AG08396 (cell line): ENCODE data around the gene ABCC3.

ENCODE experiments used
- DNase-seq: peaks from one replicate; pipeline ENCODE4 v3.0.0; 2012; ENCODE audit warnings: low spot score, mixed read lengths

ABCC3 gene, protein sequence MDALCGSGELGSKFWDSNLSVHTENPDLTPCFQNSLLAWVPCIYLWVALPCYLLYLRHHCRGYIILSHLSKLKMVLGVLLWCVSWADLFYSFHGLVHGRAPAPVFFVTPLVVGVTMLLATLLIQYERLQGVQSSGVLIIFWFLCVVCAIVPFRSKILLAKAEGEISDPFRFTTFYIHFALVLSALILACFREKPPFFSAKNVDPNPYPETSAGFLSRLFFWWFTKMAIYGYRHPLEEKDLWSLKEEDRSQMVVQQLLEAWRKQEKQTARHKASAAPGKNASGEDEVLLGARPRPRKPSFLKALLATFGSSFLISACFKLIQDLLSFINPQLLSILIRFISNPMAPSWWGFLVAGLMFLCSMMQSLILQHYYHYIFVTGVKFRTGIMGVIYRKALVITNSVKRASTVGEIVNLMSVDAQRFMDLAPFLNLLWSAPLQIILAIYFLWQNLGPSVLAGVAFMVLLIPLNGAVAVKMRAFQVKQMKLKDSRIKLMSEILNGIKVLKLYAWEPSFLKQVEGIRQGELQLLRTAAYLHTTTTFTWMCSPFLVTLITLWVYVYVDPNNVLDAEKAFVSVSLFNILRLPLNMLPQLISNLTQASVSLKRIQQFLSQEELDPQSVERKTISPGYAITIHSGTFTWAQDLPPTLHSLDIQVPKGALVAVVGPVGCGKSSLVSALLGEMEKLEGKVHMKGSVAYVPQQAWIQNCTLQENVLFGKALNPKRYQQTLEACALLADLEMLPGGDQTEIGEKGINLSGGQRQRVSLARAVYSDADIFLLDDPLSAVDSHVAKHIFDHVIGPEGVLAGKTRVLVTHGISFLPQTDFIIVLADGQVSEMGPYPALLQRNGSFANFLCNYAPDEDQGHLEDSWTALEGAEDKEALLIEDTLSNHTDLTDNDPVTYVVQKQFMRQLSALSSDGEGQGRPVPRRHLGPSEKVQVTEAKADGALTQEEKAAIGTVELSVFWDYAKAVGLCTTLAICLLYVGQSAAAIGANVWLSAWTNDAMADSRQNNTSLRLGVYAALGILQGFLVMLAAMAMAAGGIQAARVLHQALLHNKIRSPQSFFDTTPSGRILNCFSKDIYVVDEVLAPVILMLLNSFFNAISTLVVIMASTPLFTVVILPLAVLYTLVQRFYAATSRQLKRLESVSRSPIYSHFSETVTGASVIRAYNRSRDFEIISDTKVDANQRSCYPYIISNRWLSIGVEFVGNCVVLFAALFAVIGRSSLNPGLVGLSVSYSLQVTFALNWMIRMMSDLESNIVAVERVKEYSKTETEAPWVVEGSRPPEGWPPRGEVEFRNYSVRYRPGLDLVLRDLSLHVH (N-terminal part only)

DNA sequence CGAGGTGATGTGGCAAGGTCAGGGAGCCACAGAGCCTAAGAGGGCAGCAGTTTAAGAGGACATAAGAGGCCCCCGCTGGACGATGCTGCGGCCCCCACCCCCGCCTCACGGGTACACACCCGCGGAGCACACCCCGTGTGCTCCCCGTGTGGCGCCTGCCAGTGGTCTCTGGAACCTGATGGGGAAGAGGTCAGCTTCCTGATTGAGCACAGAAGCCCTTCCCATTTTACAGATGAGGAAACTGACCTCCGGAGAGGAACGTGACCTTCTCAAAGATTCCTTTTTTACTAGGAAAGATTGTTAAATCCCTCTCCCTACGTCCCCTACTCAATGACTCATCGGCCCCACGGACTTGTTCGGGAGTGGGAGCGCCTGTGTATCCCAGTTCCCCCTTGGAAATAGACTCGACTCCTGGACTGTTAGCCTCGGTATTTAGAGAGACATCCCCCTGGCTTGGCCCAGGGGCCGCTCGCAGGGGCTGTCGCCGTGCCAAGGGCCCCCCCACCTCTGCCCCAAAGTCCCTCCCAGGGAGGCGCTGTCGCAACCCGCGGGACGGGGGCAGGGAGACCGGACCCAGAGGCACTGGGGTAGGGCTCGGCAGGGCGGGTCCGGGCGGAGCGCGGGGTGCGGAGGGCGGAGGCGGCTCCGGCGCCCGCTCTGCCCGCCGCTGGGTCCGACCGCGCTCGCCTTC is at the start of gene ABCC3:
ABCC3 (plus strand) TSS at position 658 of the 691 bp plus-strand sequence. CDS start 56 bp downstream, outside the sequence.
- peak; percentile 87 for DNase-seq

DNA sequence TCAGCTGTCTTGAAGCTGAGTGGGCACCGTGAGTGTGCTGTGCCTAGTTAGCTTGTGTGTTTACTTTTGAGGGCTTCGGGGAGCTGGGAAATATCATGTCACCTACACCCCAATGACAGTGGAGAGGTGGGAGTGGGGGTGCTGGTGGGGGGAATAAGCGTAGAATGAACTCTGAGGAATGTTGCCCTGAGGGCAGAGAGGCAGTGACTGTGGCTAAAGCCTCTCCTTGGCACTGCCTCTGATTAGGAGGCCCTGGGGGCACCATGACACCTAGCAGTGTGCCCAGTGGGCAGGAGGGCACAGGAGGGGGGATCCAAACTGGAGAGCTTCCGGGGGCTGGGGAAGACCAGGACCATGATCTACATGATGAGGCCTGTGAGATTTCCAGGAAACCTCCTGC is 49.3 kb upstream of the ABCC3 start:
- DNase-seq, result no peak

DNA sequence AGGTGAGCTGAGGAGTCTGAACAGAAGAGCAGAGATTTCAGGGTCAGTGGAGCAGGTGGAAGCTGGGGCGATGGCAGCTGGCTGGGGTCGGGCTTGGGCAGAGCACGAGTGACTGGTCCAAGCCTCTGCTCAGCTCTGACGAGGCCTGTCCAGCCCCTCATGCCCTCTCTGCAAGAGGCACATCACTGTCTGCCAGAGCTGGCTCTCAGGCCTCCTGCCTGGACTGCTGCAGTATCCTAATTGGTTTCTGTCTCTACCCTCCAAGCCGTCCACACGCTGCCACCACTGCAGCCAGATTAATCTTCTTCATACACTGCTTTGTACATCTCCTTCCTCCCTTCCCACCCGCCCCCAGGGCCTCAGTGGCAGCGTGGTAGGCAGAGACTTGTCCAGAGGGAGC is 48.8 kb upstream of the ABCC3 start:
- DNase-seq, result no peak

DNA sequence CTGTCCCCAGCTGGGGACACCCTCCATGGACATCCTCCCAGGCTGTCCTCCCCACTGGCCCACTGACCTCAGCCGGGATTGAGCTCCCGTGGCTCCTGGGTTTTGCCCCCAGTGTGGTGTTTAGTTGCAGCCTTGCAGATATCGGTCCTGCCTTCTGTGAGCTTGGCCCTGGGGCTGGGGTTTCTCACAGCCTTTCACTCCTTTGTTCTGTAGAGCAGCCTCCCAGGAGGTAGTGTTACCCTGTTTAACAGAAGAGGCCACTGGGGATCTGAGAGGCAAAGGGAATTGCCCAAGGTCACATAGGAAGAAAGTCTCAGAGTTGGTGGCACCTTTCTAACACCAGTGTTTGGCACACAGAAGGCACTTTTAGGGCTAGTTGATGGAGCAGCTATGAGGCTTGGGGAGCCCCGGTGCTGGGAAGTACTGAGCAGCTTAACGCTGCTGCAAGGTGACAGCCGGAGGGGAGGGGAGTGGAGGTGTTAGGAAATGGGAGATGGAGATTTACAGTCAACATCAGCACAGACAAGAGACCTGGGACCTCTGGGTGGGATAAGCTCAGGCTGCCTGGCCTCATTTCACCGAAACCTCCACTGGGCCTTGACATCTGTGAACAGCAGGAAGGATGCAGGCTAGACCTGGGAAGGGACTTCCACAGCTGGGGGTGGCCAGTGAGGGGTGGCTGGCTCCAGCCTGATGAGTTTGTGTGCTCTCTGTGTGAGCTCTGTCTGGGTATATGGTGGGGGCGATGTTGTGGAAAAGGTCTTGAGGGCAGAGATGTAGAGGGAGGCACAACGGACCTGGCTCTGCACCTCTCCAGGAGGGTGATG is 48.0 kb upstream of the ABCC3 start:
- DNase-seq, result no peak

DNA sequence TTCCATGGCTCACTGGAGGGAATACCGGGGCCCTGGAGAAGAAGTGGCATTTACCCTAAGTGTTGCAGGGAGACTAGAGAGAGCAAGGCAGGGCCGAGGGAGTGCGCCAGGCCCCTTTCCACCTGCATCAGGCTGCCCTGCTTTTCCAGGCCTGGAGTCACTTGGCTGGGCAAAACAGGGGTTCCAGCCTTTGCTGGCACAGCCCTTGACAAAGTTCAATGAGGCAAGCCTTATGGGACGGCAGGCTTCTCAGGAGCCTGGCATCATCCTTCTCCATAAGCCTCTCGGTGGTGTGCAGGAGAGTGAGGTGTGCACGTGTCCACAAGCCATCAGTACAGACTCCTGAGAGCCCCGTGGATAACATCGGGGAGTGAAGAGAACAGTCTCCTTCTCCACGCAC is 47.1 kb upstream of the ABCC3 start:
- DNase-seq, result no peak

DNA sequence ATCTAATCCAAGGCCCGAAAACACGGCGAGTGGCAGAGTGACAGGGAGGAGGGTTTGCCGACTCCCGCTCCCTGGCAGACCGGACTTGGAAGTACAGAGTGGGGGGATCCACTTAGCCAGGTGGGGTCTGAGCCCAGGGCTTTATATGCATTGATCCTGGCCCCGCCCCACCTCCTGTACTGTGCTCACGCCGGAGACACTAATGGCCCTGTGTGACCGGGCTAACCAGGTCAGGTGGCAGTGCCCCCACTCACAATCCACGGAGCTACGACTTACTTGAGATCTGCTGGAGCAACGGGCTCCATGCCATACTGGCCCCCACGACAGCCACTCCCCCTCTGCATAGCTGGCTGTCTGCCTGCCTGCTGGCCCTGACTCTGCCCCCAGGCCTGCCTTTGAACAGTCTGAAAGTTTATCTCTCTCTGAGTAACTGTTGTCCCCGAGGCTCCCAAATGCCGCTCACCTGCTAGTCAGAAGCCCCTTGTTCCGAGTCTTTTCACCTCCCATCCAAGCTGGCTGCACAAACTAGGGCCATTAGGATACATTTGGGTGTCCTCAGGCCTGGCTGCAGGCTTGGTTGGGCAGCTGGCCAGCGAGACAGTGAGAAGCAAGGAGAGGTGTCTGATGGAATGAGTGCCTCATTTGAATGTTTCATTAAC is 46.2 kb upstream of the ABCC3 start:
- no peak for DNase-seq

DNA sequence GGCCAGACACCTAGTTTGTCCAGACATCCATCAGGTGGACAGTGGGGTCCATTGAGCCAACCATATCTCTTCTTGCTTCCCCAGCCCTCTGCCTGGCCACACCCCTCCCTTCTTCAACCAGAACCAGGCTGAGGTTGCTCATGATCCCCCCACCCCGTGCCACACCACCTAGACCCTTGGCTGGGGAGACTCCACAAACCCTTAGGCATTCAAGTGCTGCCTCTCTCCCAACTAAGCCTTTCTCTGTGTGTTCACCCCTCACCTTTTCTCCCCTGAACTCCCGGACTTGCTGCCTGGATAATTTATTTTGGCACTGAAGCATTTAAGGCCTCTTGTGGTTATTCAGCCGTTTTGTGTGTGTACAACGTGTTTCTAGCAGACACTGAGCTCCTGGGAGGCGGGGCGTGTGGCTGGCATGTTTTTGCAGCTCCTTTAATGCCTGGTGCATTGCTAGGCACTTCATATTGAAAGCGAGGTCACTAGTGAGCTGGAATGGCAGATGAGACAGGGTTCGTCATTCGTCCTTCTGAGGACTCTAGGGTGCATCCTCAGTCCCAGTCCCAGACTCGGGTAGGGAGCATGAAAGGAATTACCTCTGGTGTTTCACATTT is 45.5 kb upstream of the ABCC3 start:
- no peak for DNase-seq

DNA sequence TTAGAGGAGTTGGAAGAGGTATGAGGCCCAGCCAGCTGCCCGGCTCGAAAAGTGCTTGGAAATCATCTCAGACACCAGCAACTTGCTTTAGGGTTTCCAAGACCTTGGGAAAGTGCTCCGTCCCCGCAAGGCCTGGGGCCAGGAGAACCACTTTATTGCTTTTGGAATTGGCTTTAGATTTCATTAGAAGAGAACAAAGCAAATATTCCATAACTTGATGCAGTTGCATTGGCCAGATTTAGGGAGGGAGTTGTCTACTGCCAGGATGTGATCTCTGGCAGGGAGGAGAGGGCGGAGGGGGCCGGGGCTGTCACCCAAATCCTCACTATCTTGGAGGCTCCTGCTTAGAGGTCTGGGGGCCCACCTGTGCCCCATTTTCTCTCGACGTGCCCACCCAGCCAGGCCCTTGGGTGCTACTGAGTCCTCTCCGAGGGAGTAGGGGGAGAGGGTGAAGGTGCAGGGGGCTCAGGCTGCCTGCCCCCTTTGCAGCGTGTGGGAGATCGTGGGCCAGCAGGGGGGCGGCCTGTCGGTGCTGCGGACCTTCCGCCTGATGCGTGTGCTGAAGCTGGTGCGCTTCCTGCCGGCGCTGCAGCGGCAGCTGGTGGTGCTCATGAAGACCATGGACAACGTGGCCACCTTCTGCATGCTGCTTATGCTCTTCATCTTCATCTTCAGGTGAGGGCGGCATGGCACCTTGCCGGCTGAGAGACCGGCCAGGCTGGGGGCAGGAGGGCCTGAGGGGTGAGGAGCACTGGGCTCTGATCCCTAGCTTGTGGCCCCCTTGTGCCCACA is 43.5 kb upstream of the ABCC3 start:
- DNase-seq, result no peak

DNA sequence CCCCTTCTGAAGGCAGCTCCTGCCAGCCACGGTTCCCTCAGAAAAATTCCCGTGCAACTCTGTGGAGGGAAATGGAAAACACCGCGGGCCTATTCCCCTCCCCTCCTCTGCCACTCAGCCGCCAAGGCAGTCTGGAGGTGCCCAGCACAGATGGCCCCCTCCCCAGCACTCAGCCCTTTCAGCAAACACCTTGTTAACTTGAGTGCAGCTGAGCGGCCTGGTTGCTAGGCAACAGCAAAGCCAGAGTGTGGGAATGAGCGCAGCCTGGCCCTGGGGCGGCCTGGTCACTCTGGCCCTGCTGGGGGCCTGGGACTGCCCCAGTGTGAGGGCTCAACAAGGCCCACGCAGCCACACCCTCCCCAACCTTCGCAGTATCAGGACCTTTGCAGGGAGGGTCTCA is 41.4 kb upstream of the ABCC3 start:
- no peak for DNase-seq

DNA sequence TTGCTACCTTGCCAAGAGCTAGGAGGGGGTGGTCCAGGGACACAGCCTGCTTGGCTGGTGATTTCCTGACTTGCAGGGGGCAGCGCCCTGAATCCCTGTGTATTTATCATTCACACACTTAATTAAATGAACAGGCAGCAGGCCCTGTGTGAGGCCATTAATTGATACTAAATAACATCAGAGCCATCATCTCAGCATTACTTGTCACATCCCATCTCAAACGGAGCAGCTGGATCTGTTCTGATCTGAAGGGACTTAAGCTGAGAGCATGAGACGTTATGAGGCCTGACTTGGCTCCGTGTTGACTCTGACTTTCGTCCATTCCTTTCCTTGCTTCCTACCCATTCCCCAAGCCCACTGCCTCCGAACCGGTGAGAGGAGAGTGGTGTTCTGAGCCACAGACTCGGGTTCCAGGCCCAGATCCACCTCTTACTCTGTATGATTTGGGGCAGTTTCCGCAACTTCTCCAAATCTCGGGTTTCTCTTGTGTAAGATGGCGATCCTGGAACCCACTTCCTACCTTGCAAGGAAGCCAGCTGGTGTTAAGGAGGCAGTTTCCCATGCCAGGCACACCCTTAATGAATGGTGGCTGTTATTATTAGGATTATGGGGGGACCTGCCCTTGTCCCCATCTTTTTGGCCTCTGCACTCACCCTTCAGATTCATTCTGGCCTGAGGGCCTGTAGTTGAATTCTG is 40.4 kb upstream of the ABCC3 start:
- DNase-seq, result no peak

DNA sequence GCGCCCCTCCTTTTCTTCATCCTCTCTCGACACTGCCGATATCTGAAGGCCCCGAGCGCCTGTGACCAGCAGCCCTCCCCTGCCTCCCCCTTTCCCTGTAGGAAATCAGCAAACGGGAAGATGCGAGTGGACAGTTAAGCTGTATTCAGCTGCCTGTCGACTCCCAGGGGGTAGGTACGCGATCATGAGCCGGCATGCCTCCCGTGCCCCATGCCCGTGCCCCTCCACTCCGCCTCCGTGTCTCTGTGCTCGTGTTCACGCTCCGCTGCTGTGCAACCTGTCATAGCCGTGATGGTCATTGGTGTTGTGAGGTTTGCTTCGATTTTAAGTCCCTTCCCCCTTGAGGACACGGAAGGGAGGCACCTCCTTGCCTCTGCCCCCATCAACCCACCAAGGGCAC is 39.8 kb upstream of the ABCC3 start:
- DNase-seq, result no peak

DNA sequence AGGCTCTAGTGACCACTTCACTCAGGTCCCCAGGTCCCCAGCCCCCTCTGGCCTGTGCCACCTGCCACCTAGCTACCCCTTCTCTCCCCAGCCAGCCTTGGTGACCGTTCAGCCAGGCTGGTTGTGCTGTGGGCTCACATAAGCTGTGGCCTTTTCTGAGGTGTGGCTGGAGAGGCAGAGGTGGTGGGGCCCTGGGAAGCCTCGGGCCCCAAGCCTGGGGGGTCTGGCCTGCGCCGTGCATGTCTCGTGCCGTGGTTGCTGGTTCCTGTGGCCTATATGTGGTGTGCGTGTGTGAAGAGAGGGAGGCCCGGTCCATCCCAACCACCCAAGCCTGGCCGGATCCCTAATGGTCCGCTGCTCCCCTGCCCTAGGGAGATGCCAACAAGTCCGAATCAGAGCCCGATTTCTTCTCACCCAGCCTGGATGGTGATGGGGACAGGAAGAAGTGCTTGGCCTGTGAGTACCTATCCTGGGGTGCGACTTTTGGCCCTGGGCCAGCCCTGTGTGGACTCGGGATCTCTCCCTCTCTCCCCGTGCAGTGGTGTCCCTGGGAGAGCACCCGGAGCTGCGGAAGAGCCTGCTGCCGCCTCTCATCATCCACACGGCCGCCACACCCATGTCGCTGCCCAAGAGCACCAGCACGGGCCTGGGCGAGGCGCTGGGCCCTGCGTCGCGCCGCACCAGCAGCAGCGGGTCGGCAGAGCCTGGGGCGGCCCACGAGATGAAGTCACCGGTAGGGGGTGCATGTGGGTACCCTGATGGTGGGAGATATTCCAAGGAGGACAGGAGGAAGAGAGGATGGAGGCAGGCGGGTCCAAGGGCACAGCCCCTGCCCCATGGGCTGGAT is 38.3 kb upstream of the ABCC3 start:
- DNase-seq, result no peak

DNA sequence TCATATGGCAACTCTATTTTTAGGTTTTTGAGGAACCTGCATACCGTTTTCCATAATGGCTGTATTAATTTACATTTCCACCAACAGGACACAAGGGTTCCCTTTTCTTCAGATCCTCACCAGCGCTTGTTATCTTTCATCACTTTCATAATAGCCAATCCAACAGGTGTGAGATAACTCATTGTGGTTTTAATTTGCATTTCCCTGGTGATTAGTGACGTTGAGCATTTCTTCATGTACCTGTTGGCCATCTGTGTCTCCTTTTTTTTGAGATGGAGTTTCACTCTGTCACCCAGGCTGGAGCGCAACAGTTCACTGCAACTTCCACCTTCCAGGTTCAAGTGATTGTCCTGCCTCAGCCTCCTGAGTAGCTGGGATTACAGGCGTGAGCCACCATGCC is 36.2 kb upstream of the ABCC3 start:
- DNase-seq, result no peak

DNA sequence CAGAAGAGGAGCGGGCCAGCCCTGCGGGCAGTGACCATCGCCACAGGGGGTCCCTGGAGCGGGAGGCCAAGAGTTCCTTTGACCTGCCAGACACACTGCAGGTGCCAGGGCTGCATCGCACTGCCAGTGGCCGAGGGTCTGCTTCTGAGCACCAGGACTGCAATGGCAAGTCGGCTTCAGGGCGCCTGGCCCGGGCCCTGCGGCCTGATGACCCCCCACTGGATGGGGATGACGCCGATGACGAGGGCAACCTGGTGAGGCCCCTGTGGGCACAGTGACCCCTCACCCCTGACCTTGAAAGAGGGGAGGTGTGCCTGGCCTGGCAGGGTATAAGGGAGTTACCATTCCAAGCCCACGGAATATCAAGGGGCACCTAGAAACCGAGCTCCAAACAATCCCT is 35.1 kb upstream of the ABCC3 start:
- DNase-seq, result no peak

DNA sequence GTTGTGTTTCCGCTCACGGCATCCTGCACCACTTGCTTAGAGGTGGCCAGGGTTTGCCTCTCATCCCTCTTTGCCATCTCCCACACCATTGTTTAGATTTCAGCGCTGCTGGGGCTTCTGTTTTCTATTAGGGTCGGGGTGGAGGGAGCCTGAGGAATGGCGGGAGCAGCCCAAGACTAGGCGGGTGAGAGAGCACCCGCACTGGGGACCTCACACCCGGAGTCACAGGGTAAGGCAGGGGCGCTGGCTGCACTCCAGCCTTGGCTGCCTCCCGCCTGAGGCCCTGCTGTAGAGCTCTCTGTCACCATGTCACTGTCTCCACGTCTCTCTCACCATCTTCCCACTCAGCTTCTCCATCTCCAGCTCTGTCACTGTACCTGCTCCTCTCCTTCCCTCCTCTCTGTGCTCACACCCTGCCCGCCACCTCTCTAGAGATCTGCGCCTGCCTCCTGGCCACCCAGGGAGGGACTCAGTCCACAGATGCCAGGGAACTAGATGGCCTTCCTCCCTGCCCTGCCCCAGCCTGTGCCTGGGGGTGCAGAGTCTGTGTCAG is 32.8 kb upstream of the ABCC3 start:
- DNase-seq, result no peak

DNA sequence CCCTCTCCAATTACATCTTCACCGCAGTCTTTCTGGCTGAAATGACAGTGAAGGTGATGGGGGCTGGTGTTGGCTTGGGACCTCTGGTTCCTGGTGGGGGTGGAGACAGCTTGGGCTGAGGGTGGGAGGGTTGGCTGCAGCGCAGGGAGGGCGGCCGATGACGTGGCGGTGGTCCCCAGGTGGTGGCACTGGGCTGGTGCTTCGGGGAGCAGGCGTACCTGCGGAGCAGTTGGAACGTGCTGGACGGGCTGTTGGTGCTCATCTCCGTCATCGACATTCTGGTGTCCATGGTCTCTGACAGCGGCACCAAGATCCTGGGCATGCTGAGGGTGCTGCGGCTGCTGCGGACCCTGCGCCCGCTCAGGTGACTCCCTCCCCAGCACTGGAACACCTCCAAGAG is 31.8 kb upstream of the ABCC3 start:
- no peak for DNase-seq

DNA sequence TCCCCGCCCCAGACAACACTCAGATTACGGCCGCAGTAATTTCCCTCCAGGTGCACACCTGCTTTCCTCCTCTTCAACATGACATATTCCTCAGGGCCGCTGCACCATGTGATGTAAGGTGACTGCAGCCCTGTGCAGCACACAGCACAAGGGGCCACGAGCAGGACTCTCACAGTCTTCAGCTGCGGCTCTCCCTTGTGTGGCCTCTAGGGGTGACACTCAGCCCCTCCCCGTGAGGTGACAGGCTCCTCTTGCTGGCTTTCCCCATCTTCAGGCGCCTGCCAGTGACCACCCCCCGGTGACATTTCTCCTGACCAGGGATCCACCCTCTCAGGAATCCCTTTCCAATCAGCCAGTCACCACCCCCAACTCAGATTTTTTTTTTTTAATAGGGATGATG is 31.3 kb upstream of the ABCC3 start:
- DNase-seq, result no peak
